ENCODE measurements around the gene SLC22A4. TPM values are rescaled to one million over a fixed set of nuclear protein-coding genes. Genes with fewer than 3 reads are reported as not detected.

The SLC22A4 gene
- total RNA-seq, 2 donors from 2014 or later, result 0.68 TPM; not detected in 1

DNA sequence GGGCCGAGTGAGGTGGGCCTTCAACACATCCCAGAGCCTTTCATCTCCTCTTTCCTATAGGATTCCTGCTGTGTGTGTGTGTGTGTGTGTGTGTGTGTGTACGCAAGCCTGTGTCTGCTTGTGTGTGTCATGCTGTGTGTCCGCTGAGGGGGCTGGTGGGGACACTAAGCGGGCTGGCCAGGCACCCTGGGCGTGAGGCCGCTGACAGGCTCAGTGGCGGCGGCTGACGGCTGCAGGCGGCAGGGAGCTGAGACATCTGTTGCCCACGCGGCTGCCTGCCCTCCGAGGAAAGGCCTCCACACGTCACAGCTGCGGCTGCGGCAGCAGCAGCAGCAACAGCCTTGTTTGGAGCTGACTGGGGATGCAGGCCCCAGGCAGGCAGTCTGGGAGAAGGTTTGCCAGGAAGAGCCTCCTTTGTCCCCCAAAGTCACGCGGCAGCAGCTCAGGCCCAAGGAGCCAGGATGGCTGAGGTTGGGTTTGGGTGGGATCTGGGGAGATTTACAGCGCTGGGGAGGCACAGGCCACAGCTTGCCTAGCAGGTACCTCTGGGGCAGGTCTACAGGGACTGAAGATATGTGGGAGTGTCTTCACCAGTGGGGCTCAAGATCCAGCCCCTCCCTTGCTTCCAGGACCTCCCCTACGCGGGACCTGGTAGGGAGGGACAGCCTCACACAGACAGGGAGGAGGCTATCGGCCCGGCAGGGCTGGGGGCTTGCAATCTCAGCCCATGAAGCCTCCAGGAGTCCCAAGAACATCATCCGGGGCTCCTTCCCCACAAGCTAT is 34.9 kb upstream of the SLC22A4 start:
- Mint-ChIP-seq H3K9me3 (no peaks in the 10 kb centered on the region), H3K27ac (no peak overlapping the region), H3K27me3 (ENCODE audit: insufficient read depth) (peaks cover 28% of the 10 kb centered on the region), H3K4me1 (no peaks in the 10 kb centered on the region), H3K4me3 (peak overlapping the region; percentile 69), H3K36me3 (ENCODE audit: low read depth) (no peaks in the 10 kb centered on the region)
- TF ChIP-seq, protein P1, sequence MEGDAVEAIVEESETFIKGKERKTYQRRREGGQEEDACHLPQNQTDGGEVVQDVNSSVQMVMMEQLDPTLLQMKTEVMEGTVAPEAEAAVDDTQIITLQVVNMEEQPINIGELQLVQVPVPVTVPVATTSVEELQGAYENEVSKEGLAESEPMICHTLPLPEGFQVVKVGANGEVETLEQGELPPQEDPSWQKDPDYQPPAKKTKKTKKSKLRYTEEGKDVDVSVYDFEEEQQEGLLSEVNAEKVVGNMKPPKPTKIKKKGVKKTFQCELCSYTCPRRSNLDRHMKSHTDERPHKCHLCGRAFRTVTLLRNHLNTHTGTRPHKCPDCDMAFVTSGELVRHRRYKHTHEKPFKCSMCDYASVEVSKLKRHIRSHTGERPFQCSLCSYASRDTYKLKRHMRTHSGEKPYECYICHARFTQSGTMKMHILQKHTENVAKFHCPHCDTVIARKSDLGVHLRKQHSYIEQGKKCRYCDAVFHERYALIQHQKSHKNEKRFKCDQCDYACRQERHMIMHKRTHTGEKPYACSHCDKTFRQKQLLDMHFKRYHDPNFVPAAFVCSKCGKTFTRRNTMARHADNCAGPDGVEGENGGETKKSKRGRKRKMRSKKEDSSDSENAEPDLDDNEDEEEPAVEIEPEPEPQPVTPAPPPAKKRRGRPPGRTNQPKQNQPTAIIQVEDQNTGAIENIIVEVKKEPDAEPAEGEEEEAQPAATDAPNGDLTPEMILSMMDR (conservative IDR thresholded peaks at IDR 0.05), result no peak
- H3K4me1 ChIP-seq (ENCODE audit: control insufficient read depth, insufficient read depth, low read length), result no peaks in the 10 kb centered on the region
- peak; percentile 53 for DNase-seq
- H3K9ac ChIP-seq (ENCODE audit: extremely low read depth, low read length, poor library complexity, severe bottlenecking), result no peak overlapping the region
- no peaks in the 10 kb centered on the region for H3K9me3 ChIP-seq (ENCODE audit: control insufficient read depth, low read length)
- no peaks in the 10 kb centered on the region for H3K36me3 ChIP-seq (ENCODE audit: control insufficient read depth, insufficient read depth, low read length)
- H3K27ac ChIP-seq (ENCODE audit: low read depth, low read length), result peak overlapping the region; percentile 88
- no peak overlapping the region for H3K4me3 ChIP-seq (ENCODE audit: low read length)
- H3K27me3 ChIP-seq (ENCODE audit: control insufficient read depth, insufficient read depth, low read length, poor library complexity, severe bottlenecking), result peaks cover 12% of the 10 kb centered on the region
- WGBS, 2 experiments (ENCODE audit: insufficient coverage in 1 of 2, insufficient read length in 1 of 2), result 84 to 90% methylated on average over 12 to 24 of the region's 24 CpGs

DNA sequence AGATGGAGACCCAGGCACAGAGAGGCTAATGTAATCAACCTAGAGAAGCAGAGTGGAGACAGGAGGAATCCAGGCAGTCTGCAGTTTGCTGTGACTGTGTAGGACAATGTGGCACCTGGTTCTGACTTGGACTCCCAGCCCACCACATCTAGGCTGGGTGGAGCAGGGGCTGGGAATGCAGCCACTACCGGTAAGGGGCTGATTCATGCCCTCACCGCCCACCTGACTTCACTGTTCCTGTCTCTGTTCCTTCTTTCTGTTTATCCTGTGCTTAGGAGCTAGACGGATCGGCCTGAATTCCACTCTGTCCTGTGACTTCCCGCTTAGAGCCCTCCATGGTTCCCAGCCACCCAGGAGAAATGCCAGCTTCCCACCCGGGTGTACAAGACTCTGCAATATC is 34.1 kb upstream of the SLC22A4 start:
- TF ChIP-seq, protein P1 (conservative IDR thresholded peaks at IDR 0.05), result no peak
- H3K9ac ChIP-seq (ENCODE audit: extremely low read depth, low read length, poor library complexity, severe bottlenecking), result no peak overlapping the region
- H3K36me3 ChIP-seq (ENCODE audit: control insufficient read depth, insufficient read depth, low read length), result no peaks in the 10 kb centered on the region
- H3K27me3 ChIP-seq (ENCODE audit: control insufficient read depth, insufficient read depth, low read length, poor library complexity, severe bottlenecking), result peaks cover 12% of the 10 kb centered on the region
- H3K4me3 ChIP-seq (ENCODE audit: low read length), result no peak overlapping the region
- H3K27ac ChIP-seq (ENCODE audit: low read depth, low read length), result no peak overlapping the region
- peak; percentile 38 for DNase-seq
- no peaks in the 10 kb centered on the region for H3K9me3 ChIP-seq (ENCODE audit: control insufficient read depth, low read length)
- no peaks in the 10 kb centered on the region for H3K36me3 Mint-ChIP-seq (ENCODE audit: low read depth)
- no peak overlapping the region for H3K27ac Mint-ChIP-seq
- no peak overlapping the region for H3K4me3 Mint-ChIP-seq
- no peaks in the 10 kb centered on the region for H3K4me1 ChIP-seq (ENCODE audit: control insufficient read depth, insufficient read depth, low read length)
- H3K27me3 Mint-ChIP-seq (ENCODE audit: insufficient read depth), result peaks cover 24% of the 10 kb centered on the region
- 88 to 96% methylated on average over 5 to 6 of the region's 6 CpGs for WGBS, 2 experiments (ENCODE audit: insufficient coverage in 1 of 2, insufficient read length in 1 of 2)
- H3K4me1 Mint-ChIP-seq, result peaks cover 4% of the 10 kb centered on the region
- no peaks in the 10 kb centered on the region for H3K9me3 Mint-ChIP-seq

DNA sequence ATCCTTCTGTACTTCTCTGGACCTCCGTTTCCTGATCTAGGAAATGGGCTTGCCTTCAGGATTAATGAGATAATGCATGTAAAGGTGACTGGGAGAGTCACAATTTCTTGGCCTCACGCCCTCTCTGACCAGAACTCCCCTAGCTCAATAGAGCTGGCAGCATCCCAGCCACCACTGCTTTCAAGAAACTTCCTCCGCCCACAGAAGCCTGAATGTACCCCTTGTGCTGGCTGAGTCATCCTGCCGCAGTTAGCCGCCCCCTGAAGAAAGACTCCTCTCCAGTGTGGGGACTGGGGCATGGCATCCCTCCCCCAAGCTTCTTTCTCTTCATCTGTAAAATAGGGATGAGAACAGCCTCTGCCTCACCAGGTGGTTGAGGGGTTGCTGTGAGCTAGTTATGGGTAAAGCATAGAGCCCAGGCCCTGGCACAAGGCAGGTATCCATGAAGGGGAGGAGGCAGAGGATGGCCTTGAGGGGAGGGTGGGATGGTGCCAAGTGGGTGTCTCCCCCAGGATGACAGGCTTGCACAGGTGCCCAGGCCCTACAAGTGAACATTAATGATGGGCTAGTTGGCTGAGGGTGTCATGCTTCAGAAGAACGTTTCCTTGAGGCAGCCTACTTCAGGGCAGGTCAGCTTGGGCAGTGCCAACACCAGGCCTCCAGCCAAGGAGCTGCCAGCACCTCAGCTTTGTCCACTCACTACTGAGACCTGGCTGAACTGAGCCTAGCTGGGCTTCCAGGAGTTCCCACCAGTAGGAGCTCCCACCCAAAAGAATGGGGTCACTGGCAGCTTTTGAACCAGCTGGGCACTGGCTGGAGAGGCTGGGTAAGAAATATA is 33.3 kb upstream of the SLC22A4 start:
- Histone ChIP-seq H3K27ac (ENCODE audit: low read depth, low read length) (no peak overlapping the region), H3K4me1 (ENCODE audit: control insufficient read depth, insufficient read depth, low read length) (no peaks in the 10 kb centered on the region), H3K4me3 (ENCODE audit: low read length) (no peak overlapping the region), H3K36me3 (ENCODE audit: control insufficient read depth, insufficient read depth, low read length) (no peaks in the 10 kb centered on the region), H3K9me3 (ENCODE audit: control insufficient read depth, low read length) (no peaks in the 10 kb centered on the region), H3K27me3 (ENCODE audit: control insufficient read depth, insufficient read depth, low read length, poor library complexity, severe bottlenecking) (peaks cover 11% of the 10 kb centered on the region), H3K9ac (ENCODE audit: extremely low read depth, low read length, poor library complexity, severe bottlenecking) (no peak overlapping the region)
- H3K27me3 Mint-ChIP-seq (ENCODE audit: insufficient read depth), result peaks cover 15% of the 10 kb centered on the region
- H3K27ac Mint-ChIP-seq, result no peak overlapping the region
- no peak overlapping the region for H3K4me3 Mint-ChIP-seq
- TF ChIP-seq, protein P1 (conservative IDR thresholded peaks at IDR 0.05), result no peak
- no peaks in the 10 kb centered on the region for H3K9me3 Mint-ChIP-seq
- 77 to 82% methylated on average over 3 to 6 of the region's 6 CpGs for WGBS, 2 experiments (ENCODE audit: insufficient coverage in 1 of 2, insufficient read length in 1 of 2)
- H3K36me3 Mint-ChIP-seq (ENCODE audit: low read depth), result no peaks in the 10 kb centered on the region
- H3K4me1 Mint-ChIP-seq, result peaks cover 4% of the 10 kb centered on the region
- peak; percentile 31 for DNase-seq
